Measurements from ENCODE around the gene LSAMP.

LSAMP gene

DNA sequence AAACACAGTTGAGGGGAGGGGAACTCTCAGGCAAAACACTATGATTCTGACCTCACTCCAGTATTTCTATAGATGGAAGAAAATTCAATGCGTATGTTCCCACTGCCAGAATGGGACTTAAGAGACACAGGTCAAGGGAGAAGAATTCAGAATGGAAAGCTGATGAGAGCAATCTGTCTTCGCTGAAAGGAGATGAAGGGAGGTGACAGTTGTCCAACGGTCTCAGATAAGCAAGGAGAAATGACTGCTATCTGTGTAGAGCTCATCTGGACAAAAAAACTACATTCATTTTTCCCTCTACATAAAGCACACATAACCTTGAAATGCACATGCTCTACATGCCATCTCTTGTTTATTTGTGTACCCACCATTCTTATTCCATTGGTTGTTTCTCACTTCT, 405.1 kb downstream of the LSAMP start:
- DNase-seq: no peak

DNA sequence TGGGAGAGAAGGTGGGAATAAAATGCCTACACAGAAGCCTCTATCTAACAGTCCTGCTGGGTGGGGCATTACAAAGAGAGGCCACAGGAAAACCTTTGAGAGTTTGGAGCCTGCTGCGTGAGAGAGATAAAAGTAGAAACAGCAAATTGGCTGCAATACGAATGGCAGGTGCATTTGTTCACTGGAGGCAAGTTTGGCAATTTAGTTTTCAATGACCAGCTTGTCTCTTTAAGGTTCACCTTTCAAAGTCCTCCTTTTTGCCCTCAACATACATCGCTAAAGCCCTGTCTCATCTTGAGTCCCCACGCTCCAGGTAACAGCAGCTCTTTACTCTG, 405.7 kb downstream of the LSAMP start:
- no peak for DNase-seq

- DNase-seq: no peak
Observed at GRCh38 chr3:116038968-116039650, 406.2 kb downstream of the LSAMP start.

DNA sequence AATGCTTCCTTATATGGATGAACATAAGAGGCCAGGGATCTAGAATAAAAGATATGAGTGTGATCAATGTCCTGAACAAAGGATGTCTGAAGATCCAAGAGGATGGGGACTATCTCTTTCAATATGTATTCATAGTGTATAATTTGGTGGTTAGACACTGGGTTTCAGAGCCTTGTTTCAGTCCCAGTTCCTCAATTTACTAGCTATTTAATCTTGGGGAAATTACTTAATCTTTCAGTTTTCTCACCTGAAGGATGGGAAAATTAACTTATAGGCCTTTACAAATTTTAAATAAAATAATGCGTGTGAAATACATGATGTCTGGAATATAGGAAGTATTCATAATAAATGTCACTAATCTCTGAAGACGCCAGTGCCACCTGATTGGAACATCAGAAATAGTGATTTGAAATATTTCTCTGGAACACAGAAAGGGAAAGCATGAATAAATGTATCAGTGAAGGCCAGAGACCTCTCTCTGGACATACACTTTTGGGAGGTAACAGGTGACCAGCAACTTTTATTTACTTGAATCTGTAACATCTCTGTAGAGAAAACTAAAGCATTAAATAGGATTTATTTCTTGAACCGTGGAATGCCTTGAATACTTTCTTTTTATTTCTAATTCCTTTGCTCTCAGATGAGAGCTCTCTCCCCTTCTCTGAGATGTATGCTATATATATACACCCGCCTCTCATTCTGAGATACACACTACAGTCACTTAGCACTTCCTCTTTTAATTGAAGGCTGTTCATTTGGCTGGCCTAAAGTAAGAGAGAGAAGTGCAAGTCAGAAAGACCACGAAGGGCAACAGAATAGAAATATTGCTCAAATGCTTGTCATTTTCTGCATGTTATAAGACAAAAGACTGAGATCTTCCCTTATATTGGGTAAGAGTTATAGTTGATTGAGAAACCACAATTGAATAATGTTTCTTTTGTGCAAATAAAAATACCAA, 407.1 kb downstream of the LSAMP start:
- DNase-seq: no peak

GRCh38 chr3:116035429-116035828, 409.9 kb downstream of the LSAMP start:
- no peak for DNase-seq

DNA sequence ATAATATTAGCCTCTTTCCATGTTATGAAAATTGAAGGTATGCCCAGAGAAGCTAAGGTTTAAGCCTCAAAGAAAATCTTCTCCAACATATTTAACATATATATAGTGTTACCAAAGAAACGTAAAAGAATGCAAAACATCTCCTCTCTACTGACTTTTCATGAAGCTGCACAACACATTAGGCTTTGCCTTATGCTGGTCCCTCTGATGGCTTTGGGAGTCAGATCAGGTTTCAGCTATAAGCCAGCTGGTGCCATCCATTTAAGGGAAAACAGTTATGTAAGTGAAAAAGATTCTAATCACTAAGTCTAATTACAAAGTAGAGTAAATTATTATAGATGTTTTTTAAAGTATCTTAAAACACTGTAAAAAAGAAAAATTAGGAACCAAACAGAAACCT, 410.5 kb downstream of the LSAMP start:
- no peak for DNase-seq

- DNase-seq: no peak
Observed at GRCh38 chr3:116034086-116034485, 411.2 kb downstream of the LSAMP start.

- DNase-seq: no peak
Observed at GRCh38 chr3:116033516-116033915, 411.8 kb downstream of the LSAMP start.

- DNase-seq: no peak
Observed at GRCh38 chr3:116032176-116032575, 413.1 kb downstream of the LSAMP start.

GRCh38 chr3:116030131-116030850, 415.0 kb downstream of the LSAMP start:
- DNase-seq: no peak

- DNase-seq: no peak
Observed at GRCh38 chr3:116029266-116029665, 416.0 kb downstream of the LSAMP start.

DNA sequence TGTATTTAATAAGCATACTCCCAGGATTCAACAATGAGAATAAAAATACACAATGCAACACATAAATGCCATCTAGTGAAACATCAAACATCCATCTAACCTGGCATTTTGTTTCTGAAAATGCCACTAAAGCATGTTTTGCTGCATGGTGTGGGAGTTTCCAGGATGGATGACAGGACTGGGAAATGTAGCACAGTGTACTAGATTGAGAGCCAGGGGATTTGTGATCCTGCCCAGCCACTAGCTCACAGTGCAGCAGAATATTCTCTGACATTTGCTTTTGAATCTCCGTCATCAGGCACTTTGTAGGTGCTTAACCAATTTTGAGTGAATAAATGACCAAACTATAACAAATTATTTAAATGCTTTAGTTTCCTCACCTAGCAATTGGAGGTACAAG, 417.1 kb downstream of the LSAMP start:
- DNase-seq: no peak

DNA sequence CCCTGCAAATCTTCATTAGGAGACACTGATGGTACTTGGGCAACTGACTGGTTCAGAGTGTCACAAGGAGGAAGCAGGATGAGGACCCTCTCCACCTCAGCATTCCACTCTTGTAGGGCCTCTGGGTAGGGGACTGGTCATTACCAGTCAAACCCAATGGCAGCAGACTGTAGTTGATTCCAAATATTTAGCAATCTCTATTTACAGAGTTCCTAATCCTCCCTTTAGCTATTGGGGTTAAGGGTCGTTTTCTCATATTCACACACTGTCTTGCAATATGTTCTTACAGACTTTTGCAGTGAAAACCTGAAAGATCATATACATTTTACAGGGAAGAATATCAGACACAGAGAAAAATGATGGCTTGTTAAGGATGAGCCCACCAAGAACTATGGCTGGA, 424.3 kb downstream of the LSAMP start:
- no peak for DNase-seq

DNA sequence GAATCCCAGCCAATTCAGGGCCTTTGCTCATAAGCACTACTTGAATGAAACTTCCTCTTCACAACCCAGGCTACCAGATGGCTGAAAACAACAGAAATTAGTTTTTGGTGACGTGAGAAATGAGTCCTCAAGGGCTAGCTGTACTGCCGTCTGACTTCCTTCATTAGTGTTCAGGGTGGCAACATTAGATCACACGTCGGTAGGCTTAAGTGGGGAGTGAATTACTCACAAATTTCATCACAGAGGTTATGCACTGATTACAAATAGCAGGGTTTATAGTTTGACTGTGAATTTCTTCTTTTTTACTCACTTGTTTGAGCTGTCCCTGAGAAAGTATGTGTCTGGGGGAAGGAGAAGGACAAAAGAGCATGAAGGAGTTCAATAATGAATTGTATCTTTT, 424.8 kb downstream of the LSAMP start:
- DNase-seq: no peak

DNA sequence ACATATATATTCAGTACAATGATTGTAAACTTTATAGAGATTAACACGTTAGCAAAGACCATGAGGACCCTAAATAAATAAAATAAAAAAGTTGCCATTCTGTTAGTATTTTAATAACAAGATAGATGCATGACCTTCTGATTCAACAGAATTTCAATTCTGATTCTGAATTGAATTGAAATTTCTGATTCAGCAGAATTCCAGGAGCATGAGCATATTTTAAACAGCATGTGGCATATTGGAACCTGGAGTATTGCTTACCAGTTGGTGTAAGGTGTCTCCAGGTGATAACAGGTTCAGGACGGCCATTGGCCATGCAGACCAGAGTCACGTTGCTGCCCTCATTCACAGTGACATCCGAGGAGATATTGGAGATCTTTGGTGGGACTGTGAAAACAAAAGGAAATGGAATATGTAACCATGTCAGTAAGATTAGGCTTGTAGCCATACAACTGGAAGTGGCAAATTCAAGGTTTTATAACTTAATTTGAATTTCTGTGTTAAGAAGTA, 426.0 kb downstream of the LSAMP start:
- no peak for DNase-seq

GRCh38 chr3:116018646-116019045, 426.6 kb downstream of the LSAMP start:
- no peak for DNase-seq

- DNase-seq: no peak
Observed at GRCh38 chr3:116015931-116016330, 429.4 kb downstream of the LSAMP start.

GRCh38 chr3:116007000-116007399, 438.3 kb downstream of the LSAMP start:
- no peak for DNase-seq

DNA sequence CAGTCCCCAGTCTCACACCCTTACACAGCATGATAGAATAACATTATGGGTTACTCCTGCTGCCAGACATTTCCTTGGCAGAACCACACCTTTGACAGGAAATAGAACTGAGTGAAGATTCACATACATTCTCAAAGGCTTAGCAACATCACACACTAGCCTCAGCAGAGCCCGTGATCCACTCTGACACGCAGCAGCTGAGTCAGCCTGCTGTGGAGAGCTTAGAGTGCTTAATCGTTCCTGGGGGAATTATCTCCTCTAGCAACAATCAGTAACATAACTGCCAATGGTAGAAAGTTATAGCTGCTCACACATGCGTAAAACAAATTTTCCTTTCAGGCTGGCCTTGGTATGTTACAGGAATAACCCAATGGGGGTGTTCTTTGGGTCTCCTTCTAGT, 439.9 kb downstream of the LSAMP start:
- no peak for DNase-seq

GRCh38 chr3:116002235-116002634, 443.1 kb downstream of the LSAMP start:
- DNase-seq: no peak

DNA sequence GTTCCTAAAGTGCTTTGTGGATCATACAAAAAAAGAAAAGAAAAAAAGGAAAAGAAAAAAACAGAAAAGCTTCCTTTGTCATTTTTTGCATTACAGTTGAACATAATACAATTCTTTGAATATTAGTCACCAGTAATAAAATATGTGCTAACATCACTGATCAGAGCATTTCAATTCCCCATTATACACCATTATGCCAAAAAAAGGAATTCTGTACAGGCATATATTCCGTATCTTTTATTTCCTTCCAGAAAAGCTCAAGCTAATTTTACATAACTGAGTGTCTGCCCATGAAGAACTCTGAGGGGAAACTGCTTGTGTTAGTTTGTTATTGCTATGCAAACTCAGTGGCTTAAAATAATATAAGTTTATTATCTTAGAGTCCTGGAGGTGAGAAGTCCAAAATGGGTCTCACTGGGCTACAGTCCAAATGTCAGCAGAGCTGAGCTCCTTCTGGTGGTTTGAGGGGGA, 444.1 kb downstream of the LSAMP start:
- DNase-seq: no peak

- DNase-seq: no peak
Observed at GRCh38 chr3:116000311-116000710, 445.0 kb downstream of the LSAMP start.

GRCh38 chr3:115999613-116000012, 445.7 kb downstream of the LSAMP start:
- no peak for DNase-seq
